HEK293 (cell line): ENCODE results near the gene IL2RA.

Experiments
- CTCF ChIP-seq: fragments of 450-650 bp; formaldehyde crosslinking; IDR thresholded peaks from 2 replicates; pipeline ENCODE4 v1.5.1; 2016; ENCODE audit warnings: missing biosample characterization, missing genetic modification characterization
- KLF7 ChIP-seq: fragments of 450-650 bp; formaldehyde crosslinking; IDR thresholded peaks from 2 replicates; pipeline ENCODE4 v1.5.1; 2016; ENCODE audit warnings: missing biosample characterization, missing genetic modification characterization, borderline replicate concordance
- MYNN ChIP-seq: fragments of 450-650 bp; formaldehyde crosslinking; IDR thresholded peaks from 2 replicates; pipeline ENCODE4 v1.5.1; 2016; ENCODE audit warnings: missing biosample characterization, missing genetic modification characterization, borderline replicate concordance
- PBX3 ChIP-seq: sonication (generic); formaldehyde crosslinking; IDR thresholded peaks from 2 replicates; pipeline ENCODE4 v1.8.1; 2022; ENCODE audit warnings: mild to moderate bottlenecking, moderate library complexity, missing genetic modification reagents
- PRDM10 ChIP-seq: fragments of 450-650 bp; formaldehyde crosslinking; IDR thresholded peaks from 2 replicates; pipeline ENCODE4 v1.5.1; 2016; ENCODE audit warnings: missing biosample characterization, missing genetic modification characterization
- REST ChIP-seq: fragments of 450-650 bp; formaldehyde crosslinking; IDR thresholded peaks from 2 replicates; pipeline ENCODE4 v1.5.1; 2016; ENCODE audit warnings: missing biosample characterization, missing genetic modification characterization
- ZBTB1 ChIP-seq: fragments of 450-650 bp; formaldehyde crosslinking; IDR thresholded peaks from 2 replicates; pipeline ENCODE4 v1.5.1; 2016; ENCODE audit warnings: missing biosample characterization, missing genetic modification characterization
- ZBTB44 ChIP-seq: fragments of 450-650 bp; IDR thresholded peaks from 2 replicates; pipeline ENCODE4 v1.5.1; 2018; ENCODE audit warnings: missing biosample characterization, mild to moderate bottlenecking, missing genetic modification characterization
- ZNF274 ChIP-seq, 2 experiments: fragments of 200-500 bp in 1 of 2; fragments of 450-650 bp in 1 of 2; sonication (Bioruptor generic) in 1 of 2; formaldehyde crosslinking in 1 of 2; IDR thresholded peaks; 2 replicates each; pipeline versions ENCODE4 v1.5.1 to v1.6.1; 2014 to 2016; ENCODE audit warnings: borderline replicate concordance in 1 of 2, inconsistent platforms in 1 of 2, low read length in 1 of 2, missing biosample characterization in 1 of 2, missing genetic modification characterization in 1 of 2
- ZNF335 ChIP-seq: fragments of 450-650 bp; formaldehyde crosslinking; conservative IDR thresholded peaks from 2 replicates; pipeline ENCODE4 v1.5.1; 2016; ENCODE audit warnings: missing biosample characterization, missing genetic modification characterization
- ZNF350 ChIP-seq: fragments of 450-650 bp; formaldehyde crosslinking; IDR thresholded peaks from 2 replicates; pipeline ENCODE4 v1.5.0; 2017; ENCODE audit warnings: missing biosample characterization, mild to moderate bottlenecking, missing genetic modification characterization
- ZNF580 ChIP-seq: fragments of 450-650 bp; formaldehyde crosslinking; IDR thresholded peaks from 2 replicates; pipeline ENCODE4 v1.5.1; 2016; ENCODE audit warnings: missing biosample characterization, missing genetic modification characterization
- ZNF639 ChIP-seq: fragments of 450-650 bp; formaldehyde crosslinking; IDR thresholded peaks from 2 replicates; pipeline ENCODE4 v1.5.1; 2016; ENCODE audit warnings: missing biosample characterization, missing genetic modification characterization
- ZNF768 ChIP-seq: fragments of 450-650 bp; formaldehyde crosslinking; IDR thresholded peaks from 2 replicates; pipeline ENCODE4 v1.5.1; 2018; ENCODE audit warnings: missing biosample characterization, mild to moderate bottlenecking, missing genetic modification characterization

GRCh38 chr10:6100370-6100769, 38.2 kb upstream of the IL2RA start:
- no peak for TF ChIP-seq ZBTB44 (tag by site-specific recombination)
- no peak for TF ChIP-seq CTCF
- TF ChIP-seq PRDM10 (tag by site-specific recombination), result no peak
- no peak for TF ChIP-seq ZBTB1 (tag by site-specific recombination)
- TF ChIP-seq PBX3 (CRISPR knock-in tag), result no peak
- no peak for TF ChIP-seq KLF7 (tag by site-specific recombination)
- TF ChIP-seq ZNF639 (tag by site-specific recombination), result no peak
- TF ChIP-seq ZNF768 (tag by site-specific recombination), result no peak
- TF ChIP-seq MYNN (tag by site-specific recombination), result no peak
- TF ChIP-seq ZNF350 (tag by site-specific recombination), result no peak
- no peak for TF ChIP-seq ZNF335 (tag by site-specific recombination)
- no peak for TF ChIP-seq REST (tag by site-specific recombination)
- TF ChIP-seq ZNF580 (tag by site-specific recombination), result no peak
- no peak for TF ChIP-seq ZNF274 (IDR thresholded peaks at IDR 0.05; ENCODE audit: low read length)
- no peak for TF ChIP-seq ZNF274 (tag by site-specific recombination; IDR thresholded peaks at IDR 0.05; ENCODE audit: borderline replicate concordance)
